Mesenchymal stem cell (in vitro differentiated cells and primary cell): ENCODE data around the gene CDC42BPB.
A peak's percentile ranks its signal among the peaks of the same experiment; 100 is the strongest.

Experiments used
- DNase-seq: peaks from one replicate; pipeline ENCODE4 v3.0.0-alpha.2; 2013
- H2AFZ ChIP-seq: one replicate; pipeline ENCODE4 v1.6.1; 2013; ENCODE audit warnings: low read depth, mild to moderate bottlenecking, control low read depth, inconsistent platforms, low read length, moderate library complexity
- H2AK5ac ChIP-seq: 2 replicates; pipeline ENCODE4 v1.6.1; 2013; ENCODE audit warnings: low read length, moderate library complexity, mild to moderate bottlenecking, inconsistent platforms; ENCODE audit not compliant: severe bottlenecking
- H2BK120ac ChIP-seq: one replicate; pipeline ENCODE4 v1.6.1; 2013; ENCODE audit warnings: low read depth, mild to moderate bottlenecking, inconsistent platforms, low read length, moderate library complexity
- H2BK12ac ChIP-seq, 2 experiments: one replicate each; pipeline ENCODE4 v1.6.1; 2013; ENCODE audit warnings: inconsistent platforms in 2 of 2, low read length in 2 of 2, mild to moderate bottlenecking in 2 of 2, moderate library complexity in 2 of 2, control low read depth in 1 of 2
- H2BK15ac ChIP-seq: one replicate; pipeline ENCODE4 v1.6.1; 2013; ENCODE audit warnings: mild to moderate bottlenecking, low read depth, inconsistent platforms; ENCODE audit not compliant: poor library complexity, severe bottlenecking
- H2BK5ac ChIP-seq: 2 replicates; pipeline ENCODE4 v1.6.1; 2013; ENCODE audit warnings: low read depth, mild to moderate bottlenecking, low read length, control low read depth, inconsistent platforms; ENCODE audit not compliant: poor library complexity, severe bottlenecking
- H3K14ac ChIP-seq, 2 experiments: one replicate each; pipeline ENCODE4 v1.6.1; 2013; ENCODE audit warnings: inconsistent platforms in 2 of 2, low read length in 2 of 2, control low read depth in 1 of 2, mild to moderate bottlenecking in 1 of 2, moderate library complexity in 1 of 2
- H3K18ac ChIP-seq, 2 experiments: one replicate each; pipeline ENCODE4 v1.6.1; 2013; ENCODE audit warnings: inconsistent platforms in 2 of 2, low read length in 2 of 2, control low read depth in 1 of 2, low read depth in 1 of 2, mild to moderate bottlenecking in 1 of 2
- H3K23ac ChIP-seq, 2 experiments: one replicate each; pipeline ENCODE4 v1.6.1; 2013; ENCODE audit warnings: inconsistent platforms in 2 of 2, low read length in 2 of 2, mild to moderate bottlenecking in 2 of 2, moderate library complexity in 2 of 2, control low read depth in 1 of 2
- H3K27ac ChIP-seq: 2 replicates; pipeline ENCODE4 v1.5.1; 2013; ENCODE audit warnings: mild to moderate bottlenecking, moderate library complexity, low read length, control low read depth, inconsistent platforms; ENCODE audit not compliant: poor library complexity, severe bottlenecking
- H3K27me3 ChIP-seq, 2 experiments: 2 replicates each; pipeline versions ENCODE4 v1.6.1 to v1.7.0; 2013; ENCODE audit warnings: low read length in 2 of 2, mild to moderate bottlenecking in 2 of 2, moderate library complexity in 2 of 2, control low read depth in 1 of 2, inconsistent platforms in 1 of 2; ENCODE audit not compliant: control insufficient read depth in 1 of 2, insufficient read depth in 1 of 2
- H3K36me3 ChIP-seq, 2 experiments: 2 replicates each; pipeline versions ENCODE4 v1.6.1 to v1.7.0; 2013; ENCODE audit warnings: low read length in 2 of 2, control low read depth in 1 of 2, inconsistent platforms in 1 of 2, low read depth in 1 of 2, mild to moderate bottlenecking in 1 of 2; ENCODE audit not compliant: insufficient read depth in 2 of 2, control insufficient read depth in 1 of 2
- H3K4ac ChIP-seq, 2 experiments: one replicate each; pipeline ENCODE4 v1.6.1; 2013; ENCODE audit warnings: inconsistent platforms in 2 of 2, low read length in 2 of 2, mild to moderate bottlenecking in 2 of 2, moderate library complexity in 2 of 2, control low read depth in 1 of 2, low read depth in 1 of 2
- H3K4me1 ChIP-seq: 2 replicates; pipeline ENCODE4 v1.6.1; 2013; ENCODE audit warnings: low read depth, low read length, control low read depth; ENCODE audit not compliant: control insufficient read depth, insufficient read depth
- H3K4me2 ChIP-seq: 2 replicates; pipeline ENCODE4 v1.6.1; 2013; ENCODE audit warnings: low read length, mild to moderate bottlenecking, inconsistent platforms; ENCODE audit not compliant: poor library complexity, severe bottlenecking
- H3K4me3 ChIP-seq, 2 experiments: 2 replicates each; pipeline versions ENCODE4 v1.5.1 to v1.7.0; 2013; ENCODE audit warnings: low read length in 2 of 2, mild to moderate bottlenecking in 2 of 2, control low read depth in 1 of 2, low read depth in 1 of 2; ENCODE audit not compliant: insufficient read depth in 1 of 2
- H3K79me1 ChIP-seq: replicated peaks from 2 replicates; pipeline ENCODE4 v1.6.1; 2013; ENCODE audit warnings: mild to moderate bottlenecking, control low read depth, low read length, inconsistent platforms; ENCODE audit not compliant: poor library complexity, severe bottlenecking
- H3K9ac ChIP-seq: 2 replicates; pipeline ENCODE4 v1.7.0; 2013; ENCODE audit warnings: mild to moderate bottlenecking, low read length, moderate library complexity
- H3K9me3 ChIP-seq: 2 replicates; pipeline ENCODE4 v1.7.0; 2013; ENCODE audit warnings: mild to moderate bottlenecking, low read length; ENCODE audit not compliant: control insufficient read depth
- H4K8ac ChIP-seq: one replicate; pipeline ENCODE4 v1.6.1; 2013; ENCODE audit warnings: inconsistent platforms, mild to moderate bottlenecking, low read length, moderate library complexity
- H4K91ac ChIP-seq: one replicate; pipeline ENCODE4 v1.6.1; 2013; ENCODE audit warnings: mild to moderate bottlenecking, low read length, inconsistent platforms
- WGBS: methylation state at CpG from one replicate; pipeline ENCODE4 v1.1.7; 2013; ENCODE audit warnings: mixed read lengths; 5-methylcytosine and 5-hydroxymethylcytosine counted together

The CDC42BPB gene

GRCh38 chr14:102905116-102906108 lies 151.9 kb downstream of the CDC42BPB start:
- 96% methylated on average over 31 of the region's 38 CpGs for WGBS
- peaks cover 52 to 77% of the 10 kb centered on the region in 2 experiments for H3K36me3 ChIP-seq
- no peak overlapping the region for H2BK120ac ChIP-seq

GRCh38 chr14:102903889-102904512 lies 153.3 kb downstream of the CDC42BPB start:
- H3K36me3 ChIP-seq = peaks cover 59 to 77% of the 10 kb centered on the region in 2 experiments
- H2AK5ac ChIP-seq = no peak overlapping the region
- H3K4me2 ChIP-seq = no peak overlapping the region
- no peak overlapping the region for H4K8ac ChIP-seq
- peak overlapping the region in 1 of 2 experiments; percentile 46 for H3K14ac ChIP-seq
- H3K4me1 ChIP-seq = no peaks in the 10 kb centered on the region
- H4K91ac ChIP-seq = no peak overlapping the region
- H3K9me3 ChIP-seq = no peaks in the 10 kb centered on the region
- H2BK15ac ChIP-seq = no peak overlapping the region
- H3K23ac ChIP-seq = no peak overlapping the region
- no peak for DNase-seq
- no peak overlapping the region for H2BK12ac ChIP-seq
- H3K27me3 ChIP-seq = no peaks in the 10 kb centered on the region
- H3K4me3 ChIP-seq = no peak overlapping the region
- H2BK120ac ChIP-seq = no peak overlapping the region
- peaks cover 3% of the 10 kb centered on the region for H3K79me1 ChIP-seq
- 95% methylated on average over 7 of the region's 7 CpGs for WGBS
- no peak overlapping the region for H3K27ac ChIP-seq
- H2BK5ac ChIP-seq = no peak overlapping the region
- no peak overlapping the region for H3K18ac ChIP-seq
- no peak overlapping the region for H3K9ac ChIP-seq
- no peak overlapping the region for H3K4ac ChIP-seq
- no peak overlapping the region for H2AFZ ChIP-seq

More at GRCh38 chr14:102905116-102906108, 151.9 kb downstream of the CDC42BPB start:
- Histone ChIP-seq H2AFZ (no peak overlapping the region), H4K91ac (no peak overlapping the region), H3K18ac (no peak overlapping the region), H2BK12ac (no peak overlapping the region), H3K9me3 (no peaks in the 10 kb centered on the region), H3K4me1 (no peaks in the 10 kb centered on the region), H3K4me3 (no peak overlapping the region), H3K9ac (no peak overlapping the region), H3K79me1 (peaks cover 3% of the 10 kb centered on the region), H3K27ac (no peak overlapping the region), H2AK5ac (no peak overlapping the region), H3K14ac (no peak overlapping the region), H3K23ac (no peak overlapping the region), H2BK15ac (no peak overlapping the region), H3K4me2 (no peak overlapping the region), H4K8ac (no peak overlapping the region), H3K27me3 (no peaks in the 10 kb centered on the region), H2BK5ac (no peak overlapping the region), H3K4ac (no peak overlapping the region)
- no peak for DNase-seq

GRCh38 chr14:102903248-102903888 lies 154.0 kb downstream of the CDC42BPB start:
- no peak overlapping the region for H3K9ac ChIP-seq
- no peak overlapping the region for H2BK120ac ChIP-seq
- H3K4me3 ChIP-seq = no peak overlapping the region
- H3K4ac ChIP-seq = no peak overlapping the region
- H2BK12ac ChIP-seq = no peak overlapping the region
- no peak overlapping the region for H3K4me2 ChIP-seq
- no peak overlapping the region for H2AK5ac ChIP-seq
- H3K23ac ChIP-seq = no peak overlapping the region
- H3K4me1 ChIP-seq = no peaks in the 10 kb centered on the region
- WGBS = 91% methylated on average over 29 of the region's 29 CpGs
- no peak overlapping the region for H3K14ac ChIP-seq
- H4K8ac ChIP-seq = no peak overlapping the region
- H4K91ac ChIP-seq = no peak overlapping the region
- H2BK15ac ChIP-seq = no peak overlapping the region
- no peak overlapping the region for H3K18ac ChIP-seq
- no peaks in the 10 kb centered on the region for H3K27me3 ChIP-seq
- H3K27ac ChIP-seq = no peak overlapping the region
- H3K79me1 ChIP-seq = peaks cover 3% of the 10 kb centered on the region
- H3K36me3 ChIP-seq = peaks cover 65 to 76% of the 10 kb centered on the region in 2 experiments
- no peak for DNase-seq
- no peak overlapping the region for H2AFZ ChIP-seq
- H2BK5ac ChIP-seq = no peak overlapping the region
- no peaks in the 10 kb centered on the region for H3K9me3 ChIP-seq
